ENCODE measurements around the gene ZBTB16. TPM values are rescaled to one million over a fixed set of nuclear protein-coding genes. Genes with fewer than 3 reads are reported as not detected.

Gene ZBTB16
- total RNA-seq (10 to 100 TPM in 6 of 7 donors, 1 to 10 TPM in 1; 8.4 to 85.6 (median 81.9) TPM), polyA plus RNA-seq (1 to 10 TPM; 1.5 to 9.2 (median 2.8) TPM)
- long read RNA-seq, donor 1: 0 reads
- long read RNA-seq, donor 2: 0 reads

GRCh38 chr11:114059278-114059983 lies at the start of gene ZBTB16:
ZBTB16 (plus strand) TSS chr11:114059711; CDS start chr11:114063301, 3,590 bp downstream.
- 0 to 2% (median 1%) methylated on average over 44 to 71 of the region's 71 CpGs for WGBS, 5 donors

GRCh38 chr11:114010931-114011330 lies 48.6 kb upstream of the ZBTB16 start:
- Histone ChIP-seq H3K4me3 (no peak overlapping the region), H3K27ac (no peak overlapping the region), H3K4me1 (no peaks in the 10 kb centered on the region), H3K36me3 (no peaks in the 10 kb centered on the region), H3K27me3 (replicated peaks in 1 of 7) (peaks cover 0 to 10% (median 0%) of the 10 kb centered on the region in 7 donors), H3K9me3 (no peaks in the 10 kb centered on the region)
- WGBS, 5 donors: 65 to 83% (median 79%) methylated on average over 4 of the region's 4 CpGs
- intact Hi-C loops (cut with DNase I; ENCODE audit: low total_unique reads): no loop called here
- TF ChIP-seq POLR2AphosphoS5 (IDR thresholded peaks at IDR 0.05) (no peak), CTCF (IDR thresholded peaks at IDR 0.05 in 8 of 11, conservative IDR thresholded peaks at IDR 0.05 in 3 of 11) (no peak), POLR2A (IDR thresholded peaks at IDR 0.05) (no peak)
- no peak for DNase-seq

More at GRCh38 chr11:114059278-114059983, at the start of gene ZBTB16:
- peaks cover 0 to 56% (median 14%) of the 10 kb centered on the region in 7 donors for H3K27me3 ChIP-seq (replicated peaks in 1 of 7)
- H3K4me1 ChIP-seq: peaks cover 4 to 75% (median 35%) of the 10 kb centered on the region in 6 donors
- intact Hi-C loops (cut with DNase I; ENCODE audit: low total_unique reads): no loop called here
- TF ChIP-seq POLR2AphosphoS5 (IDR thresholded peaks at IDR 0.05) (peak; percentile 88 to 94 (median 91)), CTCF (IDR thresholded peaks at IDR 0.05 in 8 of 11, conservative IDR thresholded peaks at IDR 0.05 in 3 of 11) (peak in 9 of 11 experiments; percentile 23 to 59 (median 38)), POLR2A (IDR thresholded peaks at IDR 0.05) (peak in 2 of 3 donors; percentile 32 to 70)
- H3K27ac ChIP-seq: peak within 1 kb of the TSS; percentile 63 to 95 (median 90)
- DNase-seq: peak; percentile 95
- no peaks in the 10 kb centered on the region for H3K9me3 ChIP-seq
- peak within 1 kb of the TSS; percentile 77 to 97 (median 88) for H3K4me3 ChIP-seq
- peaks cover 0 to 18% (median 11%) of the 10 kb centered on the region in 6 donors for H3K36me3 ChIP-seq

- DNase-seq: no peak
- H3K36me3 ChIP-seq: no peaks in the 10 kb centered on the region
- no peaks in the 10 kb centered on the region for H3K9me3 ChIP-seq
- H3K27ac ChIP-seq: no peak overlapping the region
- 44 to 54% (median 47%) methylated on average over 2 of the region's 2 CpGs for WGBS, 5 donors
- H3K4me1 ChIP-seq: no peaks in the 10 kb centered on the region
- intact Hi-C loops (cut with DNase I; ENCODE audit: low total_unique reads): no loop called here
- no peak overlapping the region for H3K4me3 ChIP-seq
- TF ChIP-seq CTCF (IDR thresholded peaks at IDR 0.05 in 8 of 11, conservative IDR thresholded peaks at IDR 0.05 in 3 of 11) (no peak), POLR2A (IDR thresholded peaks at IDR 0.05) (no peak), POLR2AphosphoS5 (IDR thresholded peaks at IDR 0.05) (no peak)
- H3K27me3 ChIP-seq (replicated peaks in 1 of 7): peaks cover 0 to 10% (median 0%) of the 10 kb centered on the region in 7 donors
These were observed 48.1 kb upstream of the ZBTB16 start for GRCh38 chr11:114011443-114011842.

- no peak for TF ChIP-seq POLR2A (IDR thresholded peaks at IDR 0.05)
- no peak for TF ChIP-seq CTCF (IDR thresholded peaks at IDR 0.05 in 8 of 11, conservative IDR thresholded peaks at IDR 0.05 in 3 of 11)
- TF ChIP-seq POLR2AphosphoS5 (IDR thresholded peaks at IDR 0.05): no peak
- H3K9me3 ChIP-seq: no peaks in the 10 kb centered on the region
- 49 to 65% (median 59%) methylated on average over 6 of the region's 6 CpGs for WGBS, 5 donors
- no peaks in the 10 kb centered on the region for H3K4me1 ChIP-seq
- no peaks in the 10 kb centered on the region for H3K36me3 ChIP-seq
- intact Hi-C loops (cut with DNase I; ENCODE audit: low total_unique reads): no loop called here
- DNase-seq: no peak
- H3K4me3 ChIP-seq: no peak overlapping the region
- H3K27me3 ChIP-seq (replicated peaks in 1 of 7): peaks cover 0 to 6% (median 0%) of the 10 kb centered on the region in 7 donors
- H3K27ac ChIP-seq: no peak overlapping the region
These were observed 44.4 kb upstream of the ZBTB16 start for GRCh38 chr11:114015117-114015516.

Data from spleen (tissue), 13 donors.